HG03439 (cell line): ENCODE data around the gene IGFBP6.
"Not testable (repeated sequence)": the region's sequence is repeated elsewhere in the genome, so short reads cannot be mapped to it uniquely, and the experiment has no call there.

Source experiments
- ATAC-seq: cut with Tn5 transposase; IDR thresholded peaks from one replicate; pipeline ENCODE4 v1.9.1; 2021; ENCODE audit warnings: mild to moderate bottlenecking, moderate library complexity; ENCODE audit not compliant: unreplicated experiment

Gene IGFBP6

GRCh38 chr12:53070877-53071492 lies 26.5 kb upstream of the IGFBP6 start:
- ATAC-seq, result no peak

GRCh38 chr12:53071591-53072551 lies 25.6 kb upstream of the IGFBP6 start:
- ATAC-seq, result no peak

GRCh38 chr12:53073881-53074280 lies 23.6 kb upstream of the IGFBP6 start:
- no peak for ATAC-seq

- no peak for ATAC-seq
These were observed 23.0 kb upstream of the IGFBP6 start for GRCh38 chr12:53074283-53074998.

GRCh38 chr12:53074999-53075370 lies 22.5 kb upstream of the IGFBP6 start:
- ATAC-seq, result no peak

- ATAC-seq, result no peak
These were observed 21.0 kb upstream of the IGFBP6 start for GRCh38 chr12:53076461-53076860.

- ATAC-seq, result no peak
These were observed 20.4 kb upstream of the IGFBP6 start for GRCh38 chr12:53077030-53077429.

GRCh38 chr12:53078425-53079225 lies 18.8 kb upstream of the IGFBP6 start:
- peak; percentile 14 for ATAC-seq

- ATAC-seq, result peak; percentile 98
These were observed 18.0 kb upstream of the IGFBP6 start, which contains the start of gene SPRYD3 for GRCh38 chr12:53079226-53080117. TSS of gene SPRYD3 (minus strand) at chr12:53079390. CDS start at chr12:53079333, 57 bp downstream.

- no peak for ATAC-seq
These were observed 14.8 kb upstream of the IGFBP6 start for GRCh38 chr12:53082637-53083175.

- no peak for ATAC-seq
These were observed 11.1 kb upstream of the IGFBP6 start for GRCh38 chr12:53086361-53086760.

- no peak for ATAC-seq
These were observed 7.4 kb upstream of the IGFBP6 start for GRCh38 chr12:53090105-53090504.

GRCh38 chr12:53090554-53090953 lies 6.9 kb upstream of the IGFBP6 start:
- no peak for ATAC-seq

- ATAC-seq, result no peak
These were observed 5.7 kb upstream of the IGFBP6 start for GRCh38 chr12:53091756-53092155.

- ATAC-seq, result no peak
These were observed 3.6 kb upstream of the IGFBP6 start for GRCh38 chr12:53093777-53094393.

- ATAC-seq, result no peak
These were observed 3.1 kb upstream of the IGFBP6 start for GRCh38 chr12:53094394-53094787.

- not testable (repeated sequence) for ATAC-seq
These were observed 2.5 kb upstream of the IGFBP6 start for GRCh38 chr12:53094796-53095595.

- not testable (repeated sequence) for ATAC-seq
These were observed 1.9 kb upstream of the IGFBP6 start for GRCh38 chr12:53095596-53095895.
